ENCODE measurements around the gene CALML5.

Gene CALML5

GRCh38 chr10:5460468-5461202 lies 38.7 kb downstream of the CALML5 start:
- no peak for DNase-seq

DNA sequence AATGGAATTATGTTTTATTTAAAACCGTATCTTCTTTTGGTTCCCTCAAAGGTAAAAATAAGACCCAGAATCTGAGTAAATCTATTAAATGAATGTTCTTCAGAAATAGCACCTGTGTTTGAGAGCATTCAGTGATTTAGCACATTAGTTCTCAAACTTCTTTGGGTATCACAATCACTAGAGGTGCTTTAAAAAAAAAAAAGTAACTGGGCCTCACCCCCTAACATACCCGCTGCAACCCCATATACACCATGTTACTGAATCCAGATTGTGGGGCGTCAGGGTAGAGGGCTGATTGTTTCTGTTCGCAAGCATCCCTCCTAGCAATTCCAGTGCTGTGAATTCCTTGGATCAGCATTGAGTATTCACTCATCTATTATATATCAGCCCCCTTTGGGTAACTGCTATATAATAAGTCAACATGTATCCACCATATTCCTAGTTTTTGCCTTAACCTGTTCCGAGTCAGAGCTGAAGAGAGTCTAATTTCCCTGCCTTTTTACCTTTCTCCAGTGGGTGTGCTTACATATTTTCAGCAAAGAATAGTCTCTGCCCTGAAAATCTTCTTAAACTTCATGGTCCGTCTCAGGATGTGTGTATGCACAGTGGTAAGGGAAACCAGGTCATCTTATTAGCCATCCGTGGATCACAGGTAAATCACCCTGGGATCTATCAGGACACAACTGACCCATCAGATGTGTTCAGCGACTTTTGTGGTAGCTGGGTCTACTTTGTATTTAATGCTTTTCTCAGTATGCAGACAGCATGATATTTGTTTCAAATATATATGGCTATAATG lies 40.2 kb downstream of the CALML5 start:
- no peak for DNase-seq

- no peak for DNase-seq
Measured at GRCh38 chr10:5458425-5458824, 40.9 kb downstream of the CALML5 start.

GRCh38 chr10:5457741-5458140 lies 41.6 kb downstream of the CALML5 start:
- DNase-seq = no peak

GRCh38 chr10:5456563-5456962 lies 42.8 kb downstream of the CALML5 start:
- no peak for DNase-seq

DNA sequence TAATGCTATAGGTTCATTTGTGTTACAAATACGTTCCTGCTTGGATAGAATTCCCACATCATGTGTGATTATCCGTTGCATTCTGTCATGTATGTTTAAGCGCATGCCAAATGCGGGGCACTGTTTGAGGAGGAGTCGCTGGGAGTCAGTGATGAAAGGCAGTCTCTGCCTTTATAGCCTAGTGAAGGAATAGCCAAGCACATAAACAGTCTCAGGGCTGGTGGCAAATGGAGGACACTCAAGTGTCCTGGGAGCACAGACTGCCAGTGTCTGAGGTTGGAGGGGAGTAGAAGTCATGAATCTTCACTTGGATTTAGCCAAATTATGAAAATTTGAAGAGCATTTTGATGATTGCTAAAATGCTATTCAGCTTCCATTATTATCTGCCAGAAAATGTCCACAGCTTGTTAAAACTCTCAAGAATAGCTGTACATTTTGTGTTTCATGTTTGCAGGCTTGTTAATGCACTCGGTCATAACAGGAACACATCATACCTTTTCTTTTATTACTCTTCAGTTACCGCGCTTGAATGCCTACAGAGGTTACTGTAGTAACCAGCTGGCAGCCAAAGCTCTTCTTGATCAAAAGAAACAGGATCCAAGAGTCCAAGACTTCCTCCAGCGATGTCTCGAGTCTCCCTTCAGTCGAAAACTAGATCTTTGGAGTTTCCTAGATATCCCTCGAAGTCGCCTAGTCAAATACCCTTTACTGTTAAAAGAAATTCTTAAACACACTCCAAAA lies 45.5 kb downstream of the CALML5 start:
- DNase-seq = no peak

DNA sequence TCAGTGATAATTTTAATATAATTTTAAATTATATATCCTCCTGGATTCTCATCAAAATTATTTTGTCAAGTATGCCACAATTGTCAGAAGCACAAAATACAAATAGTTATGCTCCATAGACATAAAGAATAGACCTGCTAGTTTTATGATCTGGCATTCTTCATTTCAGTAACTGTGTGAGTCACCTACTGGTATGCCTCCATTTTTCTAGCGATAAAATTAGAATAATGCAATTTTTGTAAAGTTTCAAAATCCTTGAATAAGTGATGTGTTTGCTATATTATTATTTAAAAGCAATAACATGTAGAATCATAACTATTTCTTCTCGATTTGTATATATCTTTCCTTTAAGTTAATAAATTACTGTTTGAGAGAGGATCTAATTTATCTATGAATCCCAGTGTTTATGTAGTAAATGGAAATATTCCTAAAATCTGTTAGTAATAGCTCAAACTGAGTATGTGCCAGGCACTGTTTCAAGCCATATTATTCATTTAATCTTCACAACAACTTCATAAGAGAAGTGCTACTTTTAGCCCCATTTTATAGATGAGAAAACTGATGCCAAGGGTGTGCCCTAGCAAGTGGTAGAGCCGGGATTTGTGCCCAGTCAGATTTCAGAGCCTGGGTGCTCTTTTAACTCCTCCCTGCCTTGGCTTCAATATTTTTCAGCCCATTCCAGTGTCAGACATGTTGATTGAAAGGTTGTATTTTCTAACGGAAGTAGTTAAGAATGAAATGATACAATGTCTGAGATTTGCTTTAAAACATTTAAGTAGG lies 48.6 kb downstream of the CALML5 start:
- no peak for DNase-seq

GRCh38 chr10:5449823-5450222 lies 49.5 kb downstream of the CALML5 start:
- DNase-seq = peak; percentile 77

DNA sequence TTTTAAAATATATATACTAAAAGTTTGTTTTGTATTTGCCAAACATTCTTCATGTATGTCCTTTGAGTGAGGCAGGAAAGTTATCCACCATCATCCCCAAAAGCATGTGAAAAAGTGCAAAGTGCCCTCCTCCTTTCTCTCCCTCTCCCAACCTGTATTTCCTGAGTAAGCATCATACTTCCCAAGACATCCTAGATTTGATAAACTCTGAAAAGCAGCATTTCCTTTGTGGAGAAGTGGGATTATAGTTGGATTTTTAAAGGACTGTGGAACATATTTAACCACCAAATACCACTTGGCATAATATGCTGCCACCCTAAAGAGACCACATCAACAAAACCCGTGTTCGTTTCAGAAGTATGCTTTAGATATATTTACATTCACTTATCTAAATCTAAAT lies 50.1 kb downstream of the CALML5 start:
- peak; percentile 38 for DNase-seq

Data from eye (tissue), 1 donor.